ENCODE results near the gene GABRR1.
"Not testable (repeated sequence)": the region's sequence is repeated elsewhere in the genome, so short reads cannot be mapped to it uniquely, and the experiment has no call there.

GABRR1 gene

GRCh38 chr6:89160331-89161092, 56.6 kb downstream of the GABRR1 start:
- DNase-seq (ENCODE audit: low read depth, low spot score): no peak

GRCh38 chr6:89154131-89154530, 63.0 kb downstream of the GABRR1 start:
- DNase-seq (ENCODE audit: low read depth, low spot score): no peak

GRCh38 chr6:89148016-89148750, 69.0 kb downstream of the GABRR1 start:
- DNase-seq (ENCODE audit: low read depth, low spot score): peak; percentile 10

GRCh38 chr6:89146718-89147700, 70.1 kb downstream of the GABRR1 start:
- peak; percentile 62 for DNase-seq (ENCODE audit: low read depth, low spot score)

GRCh38 chr6:89145956-89146717, 71.0 kb downstream of the GABRR1 start, which contains the start of gene PM20D2:
PM20D2 (plus strand) TSS chr6:89146055; CDS start chr6:89146145, 90 bp downstream.
- peak; percentile 81 for DNase-seq (ENCODE audit: low read depth, low spot score)

- no peak for DNase-seq (ENCODE audit: low read depth, low spot score)
Measured at GRCh38 chr6:89145091-89145955, 71.8 kb downstream of the GABRR1 start.

- DNase-seq (ENCODE audit: low read depth, low spot score): no peak
Measured at GRCh38 chr6:89144354-89144906, 72.7 kb downstream of the GABRR1 start.

- DNase-seq (ENCODE audit: low read depth, low spot score): peak; percentile 43
Measured at GRCh38 chr6:89140347-89141156, 76.6 kb downstream of the GABRR1 start.

- peak; percentile 59 for DNase-seq (ENCODE audit: low read depth, low spot score)
Measured at GRCh38 chr6:89139509-89140346, 77.4 kb downstream of the GABRR1 start.

GRCh38 chr6:89138173-89138572, 79.0 kb downstream of the GABRR1 start:
- no peak for DNase-seq (ENCODE audit: low read depth, low spot score)

GRCh38 chr6:89134723-89135122, 82.4 kb downstream of the GABRR1 start:
- DNase-seq (ENCODE audit: low read depth, low spot score): peak; percentile 86

GRCh38 chr6:89133981-89134380, 83.2 kb downstream of the GABRR1 start:
- peak; percentile 78 for DNase-seq (ENCODE audit: low read depth, low spot score)

- no peak for DNase-seq (ENCODE audit: low read depth, low spot score)
Measured at GRCh38 chr6:89132057-89132456, 85.1 kb downstream of the GABRR1 start.

- no peak for DNase-seq (ENCODE audit: low read depth, low spot score)
Measured at GRCh38 chr6:89131599-89131998, 85.6 kb downstream of the GABRR1 start.

GRCh38 chr6:89128256-89128671, 88.9 kb downstream of the GABRR1 start:
- DNase-seq (ENCODE audit: low read depth, low spot score): not testable (repeated sequence)

All from ELF-1 (cell line).